Measurements from ENCODE around the gene MRPL22. TPM values are rescaled to one million over a fixed set of nuclear protein-coding genes. Genes with fewer than 3 reads are reported as not detected.

Gene MRPL22
- total RNA-seq (2021) (80.8 and 94.0 TPM in 2 replicates), Bru-seq, nascent RNA (percentile 86 among the genes with signal in this experiment), BruChase-seq, experiment 1, labeled RNA remaining after a 2-hour chase (percentile 83 among the genes with signal in this experiment), BruChase-seq, experiment 2, labeled RNA remaining after a 6-hour chase (percentile 73 among the genes with signal in this experiment)
- long read RNA-seq, transcript MRPL22-207 (7 exons, 3,176 nt), result major isoform, 262 of 311 reads
- long read RNA-seq, transcript MRPL22-201 (6 exons, 3,035 nt), result minor isoform, 38 of 311 reads
- long read RNA-seq, partial matches to known transcripts, result 0 of 311 reads
- long read RNA-seq, other reads (novel, unspliced or antisense), result 4 of 311 reads

DNA sequence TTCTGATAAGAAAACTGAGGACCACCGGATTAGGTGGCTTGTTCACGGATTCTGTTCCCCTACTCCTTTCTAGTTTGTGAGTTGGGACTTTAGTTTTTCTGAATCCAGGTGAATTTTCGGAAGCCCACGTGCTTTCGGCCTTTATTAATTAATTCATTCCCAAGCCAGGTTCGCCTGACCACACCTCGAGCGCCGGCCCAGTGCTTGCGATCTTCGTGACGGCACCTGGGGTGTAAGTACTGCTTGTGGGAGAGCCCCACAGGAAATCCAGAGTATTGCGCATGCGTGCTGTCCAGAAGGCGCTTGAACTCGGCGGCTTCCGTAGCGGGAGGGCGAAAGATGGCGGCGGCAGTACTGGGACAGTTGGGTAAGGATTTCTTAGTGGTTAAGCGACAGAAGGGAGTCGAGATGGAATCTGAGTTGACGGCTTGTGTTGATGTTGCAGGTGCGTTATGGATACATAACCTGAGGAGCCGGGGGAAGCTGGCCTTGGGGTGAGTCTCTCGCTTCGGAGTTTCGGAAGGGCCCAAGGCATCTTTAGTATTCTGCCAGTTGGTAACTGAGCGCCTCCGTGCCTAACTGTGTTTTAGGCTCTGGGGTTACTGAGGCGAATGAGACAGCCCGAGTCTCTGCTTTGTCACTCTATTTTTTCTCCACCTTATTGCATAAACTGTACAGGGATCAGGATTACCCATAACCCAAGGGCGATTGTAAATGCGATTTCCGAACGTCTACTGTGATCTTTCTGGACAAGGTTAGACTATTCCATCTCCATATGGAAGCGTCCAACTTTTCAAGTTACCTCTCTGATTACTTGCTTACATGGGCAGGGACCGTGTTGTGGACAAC is at the start of gene MRPL22:
Gene MRPL22, plus strand, starts transcription at position 302 of the 849 bp plus-strand sequence. Its CDS starts 38 bp downstream, at position 340.
- Histone ChIP-seq H3K27me3 (ENCODE audit: insufficient read depth, low read depth) (no peaks in the 10 kb centered on the region), H3K79me2 (ENCODE audit: low read depth) (peaks cover 45% of the 10 kb centered on the region), H3K4me1 (replicated peaks; ENCODE audit: insufficient read depth) (peaks cover 26% of the 10 kb centered on the region; the same call in 1 of the 2 replicates), H3F3A (ENCODE audit: insufficient read depth, low read depth) (no peaks in the 10 kb centered on the region), H3K4me3 (peak within 1 kb of the TSS; percentile 81), H2AFZ (peak within 1 kb of the TSS; percentile 98), H4K20me1 (ENCODE audit: insufficient read depth) (no peaks in the 10 kb centered on the region), H3K9me2 (ENCODE audit: insufficient read depth) (no peaks in the 10 kb centered on the region), H3K9me3 (ENCODE audit: insufficient read depth, low read depth) (no peaks in the 10 kb centered on the region), H3K4me2 (peak within 1 kb of the TSS; percentile 82), H3K27ac (peak within 1 kb of the TSS; percentile 35), H3K36me3 (ENCODE audit: low read depth) (no peaks in the 10 kb centered on the region)
- intact Hi-C loops (cut with micrococcal nuclease; ENCODE audit: unreplicated experiment), result loop anchor here (5.0 kb wide), 1 partner anchor 289 kb away; no protein-coding TSS in a partner anchor
- DNase-seq, result peak; percentile 86 to 92
- ChIA-PET CTCF (no interaction called here), POLR2A (ENCODE audit: unreplicated experiment) (no interaction called here)
- TF ChIP-seq, protein P1, sequence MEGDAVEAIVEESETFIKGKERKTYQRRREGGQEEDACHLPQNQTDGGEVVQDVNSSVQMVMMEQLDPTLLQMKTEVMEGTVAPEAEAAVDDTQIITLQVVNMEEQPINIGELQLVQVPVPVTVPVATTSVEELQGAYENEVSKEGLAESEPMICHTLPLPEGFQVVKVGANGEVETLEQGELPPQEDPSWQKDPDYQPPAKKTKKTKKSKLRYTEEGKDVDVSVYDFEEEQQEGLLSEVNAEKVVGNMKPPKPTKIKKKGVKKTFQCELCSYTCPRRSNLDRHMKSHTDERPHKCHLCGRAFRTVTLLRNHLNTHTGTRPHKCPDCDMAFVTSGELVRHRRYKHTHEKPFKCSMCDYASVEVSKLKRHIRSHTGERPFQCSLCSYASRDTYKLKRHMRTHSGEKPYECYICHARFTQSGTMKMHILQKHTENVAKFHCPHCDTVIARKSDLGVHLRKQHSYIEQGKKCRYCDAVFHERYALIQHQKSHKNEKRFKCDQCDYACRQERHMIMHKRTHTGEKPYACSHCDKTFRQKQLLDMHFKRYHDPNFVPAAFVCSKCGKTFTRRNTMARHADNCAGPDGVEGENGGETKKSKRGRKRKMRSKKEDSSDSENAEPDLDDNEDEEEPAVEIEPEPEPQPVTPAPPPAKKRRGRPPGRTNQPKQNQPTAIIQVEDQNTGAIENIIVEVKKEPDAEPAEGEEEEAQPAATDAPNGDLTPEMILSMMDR (conservative IDR thresholded peaks at IDR 0.05), result no peak
- no peak for TF ChIP-seq EZH2 (IDR thresholded peaks at IDR 0.05; ENCODE audit: low read depth)
- BruUV-seq (replicated peaks), result TSS peak; percentile 71

GRCh38 chr5:154892369-154892771 is 48.5 kb upstream of the MRPL22 start:
- no peaks in the 10 kb centered on the region for H3K27me3 ChIP-seq (ENCODE audit: insufficient read depth, low read depth)
- no peaks in the 10 kb centered on the region; the same call in 1 of the 2 replicates for H3F3A ChIP-seq (ENCODE audit: insufficient read depth, low read depth)
- TF ChIP-seq, protein P1 (conservative IDR thresholded peaks at IDR 0.05), result no peak
- no peak for TF ChIP-seq EZH2 (IDR thresholded peaks at IDR 0.05; ENCODE audit: low read depth)
- H3K4me3 ChIP-seq, result no peak overlapping the region
- CTCF ChIA-PET, result no interaction called here
- no peak overlapping the region for H3K4me2 ChIP-seq
- POLR2A ChIA-PET (ENCODE audit: unreplicated experiment), result no interaction called here
- H3K4me1 ChIP-seq (replicated peaks; ENCODE audit: insufficient read depth), result no peaks in the 10 kb centered on the region
- peaks cover under 1% of the 10 kb centered on the region; the same call in 1 of the 2 replicates for H3K9me3 ChIP-seq (ENCODE audit: insufficient read depth, low read depth)
- H4K20me1 ChIP-seq (ENCODE audit: insufficient read depth), result no peaks in the 10 kb centered on the region
- no peak overlapping the region for H3K27ac ChIP-seq
- H3K36me3 ChIP-seq (ENCODE audit: low read depth), result peaks cover 56% of the 10 kb centered on the region
- H2AFZ ChIP-seq, result no peak overlapping the region
- no peak for DNase-seq
- H3K9me2 ChIP-seq (ENCODE audit: insufficient read depth), result no peaks in the 10 kb centered on the region
- no peaks in the 10 kb centered on the region for H3K79me2 ChIP-seq (ENCODE audit: low read depth)
- intact Hi-C loops (cut with micrococcal nuclease; ENCODE audit: unreplicated experiment), result no loop called here
- no TSS peak for BruUV-seq (replicated peaks)

- no peak for TF ChIP-seq EZH2 (IDR thresholded peaks at IDR 0.05; ENCODE audit: low read depth)
- TF ChIP-seq, protein P1 (conservative IDR thresholded peaks at IDR 0.05), result no peak
- Histone ChIP-seq H4K20me1 (ENCODE audit: insufficient read depth) (no peaks in the 10 kb centered on the region), H3F3A (ENCODE audit: insufficient read depth, low read depth) (no peaks in the 10 kb centered on the region; the same call in 1 of the 2 replicates), H3K9me3 (ENCODE audit: insufficient read depth, low read depth) (no peaks in the 10 kb centered on the region), H3K4me3 (no peak overlapping the region), H2AFZ (no peak overlapping the region), H3K79me2 (ENCODE audit: low read depth) (no peaks in the 10 kb centered on the region), H3K4me1 (replicated peaks; ENCODE audit: insufficient read depth) (no peaks in the 10 kb centered on the region), H3K27me3 (ENCODE audit: insufficient read depth, low read depth) (no peaks in the 10 kb centered on the region), H3K27ac (no peak overlapping the region), H3K9me2 (ENCODE audit: insufficient read depth) (no peaks in the 10 kb centered on the region), H3K4me2 (no peak overlapping the region), H3K36me3 (ENCODE audit: low read depth) (peaks cover 51% of the 10 kb centered on the region)
- intact Hi-C loops (cut with micrococcal nuclease; ENCODE audit: unreplicated experiment), result no loop called here
- CTCF ChIA-PET, result interaction anchor here (0.6 kb wide), 1 partner anchor 441 kb away, joined by 3 read pairs; no protein-coding TSS in a partner anchor
- DNase-seq, result no peak
- no TSS peak for BruUV-seq (replicated peaks)
- POLR2A ChIA-PET (ENCODE audit: unreplicated experiment), result no interaction called here
These were observed 47.5 kb upstream of the MRPL22 start for GRCh38 chr5:154893381-154893780.

All from PC-9 (cell line).